Measurements from ENCODE around the gene AMOTL1. TPM values are rescaled to one million over a fixed set of nuclear protein-coding genes. Genes with fewer than 3 reads are reported as not detected.

Gene AMOTL1
- polyA plus RNA-seq, 4 donors: 0.81 to 16.5 (median 3.7) TPM

DNA sequence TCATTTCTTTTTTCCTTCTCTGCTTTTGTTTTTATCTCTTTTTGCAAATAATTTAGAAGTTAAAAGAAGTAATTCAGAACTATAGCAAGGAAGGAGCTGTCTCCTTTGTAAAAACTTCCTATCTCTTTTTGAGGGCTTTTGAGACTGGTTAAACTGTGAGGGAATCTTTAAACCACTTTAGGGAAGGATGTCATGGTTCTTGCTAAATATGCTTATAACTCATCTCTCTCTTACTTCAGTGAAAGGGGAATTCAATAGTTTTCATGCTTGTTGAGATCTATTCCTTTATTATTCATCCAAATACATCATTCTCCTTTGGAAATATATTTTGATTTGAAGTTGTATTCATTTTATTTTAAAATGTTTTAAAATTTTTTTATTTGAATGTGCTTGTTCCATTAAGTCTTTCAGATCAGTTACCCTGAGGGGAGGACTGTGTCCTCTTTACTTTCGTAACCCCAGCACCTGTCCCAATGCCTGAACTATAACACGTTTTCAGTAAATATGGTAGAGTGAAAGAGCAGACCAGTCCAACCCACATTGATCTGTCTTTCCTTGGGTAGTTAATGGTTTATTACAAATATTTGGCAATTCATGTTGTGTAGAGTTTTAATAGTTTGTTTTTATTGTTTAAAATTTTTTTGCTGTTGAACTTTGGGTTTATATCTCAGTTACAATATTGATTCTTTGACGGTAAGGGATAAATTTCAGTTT lies 27.5 kb downstream of the AMOTL1 start:
- no peaks in the 10 kb centered on the region for H3K9me3 ChIP-seq (ENCODE audit: control insufficient read depth in 2 of 2, insufficient read depth in 1 of 2, low read depth in 1 of 2, low read length in 1 of 2)
- H3K27ac ChIP-seq (ENCODE audit: low read depth in 1 of 3, low read length in 2 of 3): no peak overlapping the region
- DNase-seq (no peak), FAIRE-seq (no peak)
- H3K36me3 ChIP-seq (ENCODE audit: control insufficient read depth in 3 of 3, insufficient read depth in 2 of 3, low read depth in 1 of 3, low read length in 3 of 3): peaks cover 0 to 16% (median 0%) of the 10 kb centered on the region in 3 donors
- 75 to 85% (median 82%) methylated on average over 3 of the region's 3 CpGs for WGBS, 3 donors
- H3K27me3 ChIP-seq (ENCODE audit: control insufficient read depth in 3 of 3, insufficient read depth in 3 of 3, low read length in 3 of 3): no peaks in the 10 kb centered on the region
- no peak overlapping the region for H3K4me3 ChIP-seq (ENCODE audit: low read depth in 1 of 3, low read length in 3 of 3)
- peaks cover 0 to 22% (median 9%) of the 10 kb centered on the region in 3 donors for H3K4me1 ChIP-seq (ENCODE audit: control insufficient read depth in 3 of 3, insufficient read depth in 2 of 3, low read depth in 1 of 3, low read length in 2 of 3)

DNA sequence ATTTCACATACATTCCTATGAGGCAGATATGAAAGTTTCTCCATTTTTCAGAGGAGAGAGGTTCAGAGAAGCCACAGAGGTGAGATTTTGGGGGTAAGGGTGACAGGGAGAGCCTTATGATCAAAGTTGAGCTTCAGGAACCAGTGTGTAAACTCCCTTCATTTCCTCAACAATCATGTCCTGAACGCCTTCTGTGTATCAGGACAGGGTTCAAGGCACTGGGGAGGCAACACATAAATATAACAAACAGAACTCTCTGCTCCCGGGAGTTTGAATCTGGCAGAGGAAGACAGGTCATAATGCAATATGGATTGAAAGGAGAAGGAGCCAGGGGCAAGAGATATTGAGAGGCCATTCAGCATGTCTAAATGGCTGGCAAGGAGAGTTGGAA lies 28.0 kb downstream of the AMOTL1 start:
- FAIRE-seq (no peak), DNase-seq (no peak)
- Histone ChIP-seq H3K9me3 (ENCODE audit: control insufficient read depth in 2 of 2, insufficient read depth in 1 of 2, low read depth in 1 of 2, low read length in 1 of 2) (no peaks in the 10 kb centered on the region), H3K27ac (ENCODE audit: low read depth in 1 of 3, low read length in 2 of 3) (no peak overlapping the region), H3K4me3 (ENCODE audit: low read depth in 1 of 3, low read length in 3 of 3) (no peak overlapping the region), H3K27me3 (ENCODE audit: control insufficient read depth in 3 of 3, insufficient read depth in 3 of 3, low read length in 3 of 3) (no peaks in the 10 kb centered on the region), H3K36me3 (ENCODE audit: control insufficient read depth in 3 of 3, insufficient read depth in 2 of 3, low read depth in 1 of 3, low read length in 3 of 3) (peaks cover 0 to 20% (median 0%) of the 10 kb centered on the region in 3 donors), H3K4me1 (ENCODE audit: control insufficient read depth in 3 of 3, insufficient read depth in 2 of 3, low read depth in 1 of 3, low read length in 2 of 3) (peaks cover 0 to 16% (median 9%) of the 10 kb centered on the region in 3 donors)
- WGBS, 3 donors: 75 to 87% (median 85%) methylated on average over 2 of the region's 2 CpGs

DNA sequence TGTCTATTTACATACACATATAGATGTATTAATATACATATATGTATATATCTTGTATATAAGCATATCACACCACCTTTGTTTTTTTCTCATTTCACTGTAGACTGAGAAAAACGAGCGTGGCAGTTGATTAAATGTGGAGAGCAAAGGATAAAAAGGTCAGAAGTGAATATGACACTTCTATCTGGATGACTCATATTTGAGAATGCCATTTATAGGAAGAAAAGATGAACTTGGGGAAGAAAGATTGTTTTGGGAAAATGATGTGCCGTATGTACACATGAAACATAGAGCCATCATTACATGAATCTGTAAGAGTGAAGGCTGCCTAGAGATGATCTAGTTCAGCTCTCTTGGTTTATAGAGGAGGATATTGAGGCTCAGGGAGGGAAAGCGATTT lies 28.7 kb downstream of the AMOTL1 start:
- peaks cover 0 to 13% (median 9%) of the 10 kb centered on the region in 3 donors for H3K4me1 ChIP-seq (ENCODE audit: control insufficient read depth in 3 of 3, insufficient read depth in 2 of 3, low read depth in 1 of 3, low read length in 2 of 3)
- 76 to 77% (median 77%) methylated on average over 4 of the region's 4 CpGs for whole genome bisulfite sequencing, 3 donors
- peaks cover 0 to 23% (median 0%) of the 10 kb centered on the region in 3 donors for H3K36me3 ChIP-seq (ENCODE audit: control insufficient read depth in 3 of 3, insufficient read depth in 2 of 3, low read depth in 1 of 3, low read length in 3 of 3)
- FAIRE-seq (no peak), DNase-seq (no peak)
- no peaks in the 10 kb centered on the region for H3K27me3 ChIP-seq (ENCODE audit: control insufficient read depth in 3 of 3, insufficient read depth in 3 of 3, low read length in 3 of 3)
- H3K4me3 ChIP-seq (ENCODE audit: low read depth in 1 of 3, low read length in 3 of 3): no peak overlapping the region
- H3K9me3 ChIP-seq (ENCODE audit: control insufficient read depth in 2 of 2, insufficient read depth in 1 of 2, low read depth in 1 of 2, low read length in 1 of 2): no peaks in the 10 kb centered on the region
- H3K27ac ChIP-seq (ENCODE audit: low read depth in 1 of 3, low read length in 2 of 3): no peak overlapping the region

DNA sequence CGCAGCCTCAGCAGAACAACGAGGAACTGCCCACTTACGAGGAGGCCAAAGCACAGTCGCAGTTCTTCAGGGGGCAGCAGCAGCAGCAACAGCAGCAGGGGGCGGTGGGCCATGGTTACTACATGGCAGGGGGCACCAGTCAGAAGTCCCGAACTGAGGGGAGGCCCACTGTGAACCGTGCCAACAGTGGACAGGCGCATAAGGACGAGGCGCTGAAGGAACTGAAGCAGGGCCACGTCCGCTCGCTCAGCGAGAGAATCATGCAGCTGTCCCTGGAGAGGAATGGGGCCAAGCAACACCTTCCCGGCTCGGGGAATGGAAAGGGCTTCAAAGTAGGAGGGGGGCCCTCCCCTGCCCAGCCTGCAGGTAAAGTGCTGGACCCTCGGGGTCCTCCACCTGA lies 31.6 kb downstream of the AMOTL1 start:
- FAIRE-seq: no peak
- H3K4me1 ChIP-seq (ENCODE audit: control insufficient read depth in 3 of 3, insufficient read depth in 2 of 3, low read depth in 1 of 3, low read length in 2 of 3): peaks cover 0 to under 1% (median 0%) of the 10 kb centered on the region in 3 donors
- H3K27ac ChIP-seq (ENCODE audit: low read depth in 1 of 3, low read length in 2 of 3): no peak overlapping the region
- DNase-seq: no peak
- no peak overlapping the region for H3K4me3 ChIP-seq (ENCODE audit: low read depth in 1 of 3, low read length in 3 of 3)
- H3K27me3 ChIP-seq (ENCODE audit: control insufficient read depth in 3 of 3, insufficient read depth in 3 of 3, low read length in 3 of 3): no peaks in the 10 kb centered on the region
- no peaks in the 10 kb centered on the region for H3K9me3 ChIP-seq (ENCODE audit: control insufficient read depth in 2 of 2, insufficient read depth in 1 of 2, low read depth in 1 of 2, low read length in 1 of 2)
- 88 to 95% (median 93%) methylated on average over 17 of the region's 17 CpGs for WGBS, 3 donors
- H3K36me3 ChIP-seq (ENCODE audit: control insufficient read depth in 3 of 3, insufficient read depth in 2 of 3, low read depth in 1 of 3, low read length in 3 of 3): peaks cover 0 to 34% (median 0%) of the 10 kb centered on the region in 3 donors

DNA sequence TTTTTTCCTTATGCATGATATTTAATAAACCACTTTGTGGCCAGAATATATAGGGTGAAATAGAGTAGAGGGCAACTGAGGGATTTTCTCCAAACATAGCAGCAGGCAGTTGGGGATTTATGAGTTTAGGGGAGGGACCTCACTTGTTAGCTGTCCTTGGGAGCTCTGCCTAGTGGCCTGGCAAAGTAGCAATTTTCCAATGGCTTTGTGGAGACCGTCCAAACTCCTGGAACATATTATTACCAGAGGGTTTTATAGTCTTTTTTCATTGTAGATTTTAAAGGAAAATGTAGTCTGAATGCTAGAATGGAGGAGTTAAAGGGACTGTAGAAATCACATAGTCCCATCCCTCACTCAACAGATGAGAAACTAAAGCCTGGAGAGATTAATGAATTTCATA lies 32.3 kb downstream of the AMOTL1 start:
- peaks cover 0 to 34% (median 0%) of the 10 kb centered on the region in 3 donors for H3K36me3 ChIP-seq (ENCODE audit: control insufficient read depth in 3 of 3, insufficient read depth in 2 of 3, low read depth in 1 of 3, low read length in 3 of 3)
- H3K4me1 ChIP-seq (ENCODE audit: control insufficient read depth in 3 of 3, insufficient read depth in 2 of 3, low read depth in 1 of 3, low read length in 2 of 3): no peaks in the 10 kb centered on the region
- no peaks in the 10 kb centered on the region for H3K27me3 ChIP-seq (ENCODE audit: control insufficient read depth in 3 of 3, insufficient read depth in 3 of 3, low read length in 3 of 3)
- H3K27ac ChIP-seq (ENCODE audit: low read depth in 1 of 3, low read length in 2 of 3): no peak overlapping the region
- DNase-seq (no peak), FAIRE-seq (no peak)
- no peaks in the 10 kb centered on the region for H3K9me3 ChIP-seq (ENCODE audit: control insufficient read depth in 2 of 2, insufficient read depth in 1 of 2, low read depth in 1 of 2, low read length in 1 of 2)
- no peak overlapping the region for H3K4me3 ChIP-seq (ENCODE audit: low read depth in 1 of 3, low read length in 3 of 3)
- 48 to 79% (median 63%) methylated on average over 1 of the region's 1 CpG for WGBS, 3 donors

DNA sequence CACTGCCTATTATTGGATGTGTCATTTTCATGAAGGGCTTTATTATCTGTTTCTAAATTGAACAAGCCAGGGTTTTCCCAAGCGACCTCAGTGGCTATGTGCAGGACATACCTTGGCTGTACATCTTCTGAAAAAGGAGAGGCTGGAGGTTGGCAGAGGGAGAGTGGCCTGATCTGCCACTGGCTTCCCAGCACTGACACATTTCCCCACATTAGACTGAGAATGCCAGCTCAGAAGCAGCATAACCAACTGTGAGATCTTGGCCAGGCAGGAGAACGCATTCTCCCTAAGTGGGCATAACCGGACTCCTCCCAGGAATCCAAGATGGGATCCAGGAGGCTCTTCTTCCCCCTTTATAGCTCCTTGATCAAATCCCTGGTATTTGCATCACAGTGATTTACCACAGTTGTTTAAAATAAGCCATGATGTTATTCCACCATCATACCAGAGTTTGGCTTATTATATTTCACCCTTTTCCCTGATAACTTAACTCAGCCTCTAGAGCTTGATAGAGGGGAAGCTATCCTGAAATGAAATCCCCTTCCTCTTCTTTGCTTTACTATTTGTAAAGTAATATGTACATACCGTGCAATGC lies 33.8 kb downstream of the AMOTL1 start:
- H3K27me3 ChIP-seq (ENCODE audit: control insufficient read depth in 3 of 3, insufficient read depth in 3 of 3, low read length in 3 of 3): no peaks in the 10 kb centered on the region
- H3K27ac ChIP-seq (ENCODE audit: low read depth in 1 of 3, low read length in 2 of 3): no peak overlapping the region
- FAIRE-seq (no peak), DNase-seq (no peak)
- WGBS, 3 donors: 86 to 92% (median 91%) methylated on average over 4 of the region's 4 CpGs
- H3K4me3 ChIP-seq (ENCODE audit: low read depth in 1 of 3, low read length in 3 of 3): no peak overlapping the region
- H3K4me1 ChIP-seq (ENCODE audit: control insufficient read depth in 3 of 3, insufficient read depth in 2 of 3, low read depth in 1 of 3, low read length in 2 of 3): no peaks in the 10 kb centered on the region
- H3K9me3 ChIP-seq (ENCODE audit: control insufficient read depth in 2 of 2, insufficient read depth in 1 of 2, low read depth in 1 of 2, low read length in 1 of 2): no peaks in the 10 kb centered on the region
- H3K36me3 ChIP-seq (ENCODE audit: control insufficient read depth in 3 of 3, insufficient read depth in 2 of 3, low read depth in 1 of 3, low read length in 3 of 3): peaks cover 0 to 36% (median 0%) of the 10 kb centered on the region in 3 donors

DNA sequence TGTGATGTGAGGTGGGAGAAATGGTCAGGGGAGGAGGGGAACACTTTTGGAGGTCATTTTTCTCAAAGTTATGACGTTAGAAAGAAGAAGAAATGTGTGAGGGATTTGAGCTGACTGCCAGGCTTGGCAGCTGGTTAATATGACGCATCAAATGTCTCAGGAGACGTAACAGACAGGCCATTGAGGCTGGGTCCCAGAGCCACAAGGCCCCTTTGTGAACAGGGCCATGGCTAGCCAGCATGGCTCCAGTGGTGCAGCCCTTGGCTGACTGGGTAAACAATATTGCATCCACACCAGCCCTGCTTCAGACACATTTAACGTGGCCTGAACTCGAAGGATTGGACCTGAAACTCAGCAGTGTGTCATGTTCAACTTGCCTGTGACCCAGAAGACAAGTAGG lies 34.3 kb downstream of the AMOTL1 start:
- Histone ChIP-seq H3K4me1 (ENCODE audit: control insufficient read depth in 3 of 3, insufficient read depth in 2 of 3, low read depth in 1 of 3, low read length in 2 of 3) (no peaks in the 10 kb centered on the region), H3K4me3 (ENCODE audit: low read depth in 1 of 3, low read length in 3 of 3) (no peak overlapping the region), H3K27ac (ENCODE audit: low read depth in 1 of 3, low read length in 2 of 3) (no peak overlapping the region), H3K27me3 (ENCODE audit: control insufficient read depth in 3 of 3, insufficient read depth in 3 of 3, low read length in 3 of 3) (no peaks in the 10 kb centered on the region), H3K9me3 (ENCODE audit: control insufficient read depth in 2 of 2, insufficient read depth in 1 of 2, low read depth in 1 of 2, low read length in 1 of 2) (no peaks in the 10 kb centered on the region), H3K36me3 (ENCODE audit: control insufficient read depth in 3 of 3, insufficient read depth in 2 of 3, low read depth in 1 of 3, low read length in 3 of 3) (peaks cover 0 to 36% (median 0%) of the 10 kb centered on the region in 3 donors)
- FAIRE-seq: no peak
- WGBS, 3 donors: 84 to 89% (median 85%) methylated on average over 5 of the region's 5 CpGs
- no peak for DNase-seq

DNA sequence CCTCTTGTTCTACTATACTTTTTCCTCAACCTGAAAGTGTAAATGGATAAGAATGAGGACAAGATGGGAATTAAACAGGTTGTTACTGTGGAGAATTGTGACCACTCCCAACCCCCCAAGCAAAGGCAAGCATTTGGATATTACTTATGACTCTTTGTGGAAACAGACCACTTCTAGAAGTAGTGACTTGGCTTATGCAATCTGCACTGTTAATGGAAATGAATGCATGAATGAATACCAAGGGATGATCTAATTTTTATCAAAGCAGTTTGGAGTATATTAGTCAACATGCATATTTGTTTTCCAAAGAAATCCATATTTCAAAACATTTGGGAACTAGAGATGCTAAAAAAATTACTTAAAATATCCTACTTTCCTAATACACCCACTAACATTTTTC lies 35.3 kb downstream of the AMOTL1 start:
- Histone ChIP-seq H3K27ac (ENCODE audit: low read depth in 1 of 3, low read length in 2 of 3) (no peak overlapping the region), H3K36me3 (ENCODE audit: control insufficient read depth in 3 of 3, insufficient read depth in 2 of 3, low read depth in 1 of 3, low read length in 3 of 3) (peaks cover 0 to 34% (median 0%) of the 10 kb centered on the region in 3 donors), H3K4me1 (ENCODE audit: control insufficient read depth in 3 of 3, insufficient read depth in 2 of 3, low read depth in 1 of 3, low read length in 2 of 3) (no peaks in the 10 kb centered on the region), H3K4me3 (ENCODE audit: low read depth in 1 of 3, low read length in 3 of 3) (no peak overlapping the region), H3K9me3 (ENCODE audit: control insufficient read depth in 2 of 2, insufficient read depth in 1 of 2, low read depth in 1 of 2, low read length in 1 of 2) (no peaks in the 10 kb centered on the region), H3K27me3 (ENCODE audit: control insufficient read depth in 3 of 3, insufficient read depth in 3 of 3, low read length in 3 of 3) (no peaks in the 10 kb centered on the region)
- DNase-seq (no peak), FAIRE-seq (no peak)
